Liver (tissue), 9 donors: ENCODE data around the gene GNAO1. TPM values are rescaled to one million over a fixed set of nuclear protein-coding genes. Genes with fewer than 3 reads are reported as not detected.

Source experiments
- DNase-seq: peaks from one replicate; pipeline ENCODE4 v3.0.0-alpha.2; 2017; ENCODE audit warnings: low spot score
- H3K27ac ChIP-seq, 2 donors: one replicate each; pipeline ENCODE4 v1.7.0; 2013; ENCODE audit warnings: inconsistent platforms in 2 of 2, low read length in 2 of 2, control low read depth in 1 of 2, low read depth in 1 of 2, mild to moderate bottlenecking in 1 of 2
- H3K27me3 ChIP-seq, 4 donors: one replicate each; pipeline versions ENCODE4 v1.6.1 to v1.7.0; 2013; ENCODE audit warnings: low read length in 3 of 4, inconsistent platforms in 1 of 4, mild to moderate bottlenecking in 1 of 4, moderate library complexity in 1 of 4; ENCODE audit not compliant: control insufficient read depth in 4 of 4, insufficient read depth in 4 of 4
- H3K36me3 ChIP-seq, 4 donors: one replicate each; pipeline versions ENCODE4 v1.6.1 to v1.7.0; 2013; ENCODE audit warnings: low read length in 3 of 4, mild to moderate bottlenecking in 3 of 4, low read depth in 1 of 4, moderate library complexity in 1 of 4; ENCODE audit not compliant: control insufficient read depth in 4 of 4, insufficient read depth in 3 of 4
- H3K4me1 ChIP-seq, 4 donors: one replicate each; pipeline versions ENCODE4 v1.6.1 to v1.7.0; 2013; ENCODE audit warnings: low read length in 3 of 4, mild to moderate bottlenecking in 3 of 4, moderate library complexity in 1 of 4; ENCODE audit not compliant: control insufficient read depth in 4 of 4, insufficient read depth in 4 of 4
- H3K4me3 ChIP-seq, 3 donors: one replicate each; pipeline versions ENCODE4 v1.6.1 to v1.7.0; 2013; ENCODE audit warnings: low read length in 3 of 3, control low read depth in 1 of 3, low read depth in 1 of 3, mild to moderate bottlenecking in 1 of 3
- H3K9ac ChIP-seq, 2 donors: one replicate each; pipeline ENCODE4 v1.7.0; 2013; ENCODE audit warnings: low read length in 2 of 2, mild to moderate bottlenecking in 2 of 2, moderate library complexity in 2 of 2, control low read depth in 1 of 2, low read depth in 1 of 2
- H3K9me3 ChIP-seq, 4 donors: one replicate each; pipeline versions ENCODE4 v1.6.1 to v1.7.0; 2013; ENCODE audit warnings: low read length in 3 of 4; ENCODE audit not compliant: control insufficient read depth in 4 of 4
- ATF3 ChIP-seq: IDR thresholded peaks from 2 replicates; pipeline ENCODE4 v1.6.1; 2016; ENCODE audit warnings: antibody characterized with exemption
- FOXA1 ChIP-seq: IDR thresholded peaks from 2 replicates; pipeline ENCODE4 v1.6.1; 2016; ENCODE audit warnings: antibody characterized with exemption
- HNF4A ChIP-seq, 2 donors: conservative IDR thresholded peaks; 2 replicates each; pipeline ENCODE4 v1.6.1; 2016; ENCODE audit warnings: antibody characterized with exemption in 2 of 2, mild to moderate bottlenecking in 2 of 2
- HNF4G ChIP-seq: IDR thresholded peaks from 2 replicates; pipeline ENCODE4 v1.6.1; 2016; ENCODE audit warnings: antibody characterized with exemption
- JUND ChIP-seq, 2 donors: IDR thresholded peaks; 2 replicates each; pipeline ENCODE4 v1.6.1; 2016; ENCODE audit warnings: antibody characterized with exemption in 2 of 2
- RAD21 ChIP-seq, 2 donors: IDR thresholded peaks; 2 replicates each; pipeline ENCODE4 v1.6.1; 2016; ENCODE audit warnings: antibody characterized with exemption in 2 of 2, mild to moderate bottlenecking in 2 of 2
- RXRA ChIP-seq, 2 donors: IDR thresholded peaks; 2 replicates each; pipeline ENCODE4 v1.6.1; 2017 to 2018; ENCODE audit warnings: antibody characterized with exemption in 2 of 2, mild to moderate bottlenecking in 1 of 2
- TAF1 ChIP-seq: conservative IDR thresholded peaks from 2 replicates; pipeline ENCODE4 v1.6.1; 2016; ENCODE audit warnings: antibody characterized with exemption, mild to moderate bottlenecking
- YY1 ChIP-seq: IDR thresholded peaks from 2 replicates; pipeline ENCODE4 v1.6.1; 2016; ENCODE audit warnings: antibody characterized with exemption, mild to moderate bottlenecking
- WGBS: extraction: QIAGEN DNeasy Blood & Tissue Kit; methylation state at CpG from one replicate; pipeline ENCODE4 v1.1.7; 2013; 5-methylcytosine and 5-hydroxymethylcytosine counted together
- polyA plus RNA-seq, 2 donors: library from polyadenylated mRNA; stranded (reverse) in 1 of 2; unstranded in 1 of 2; fragments of 200-250 nt in 1 of 2; fragments of >200 nt in 1 of 2; fragmentation: Nextera tagmentation in 1 of 2; extraction: Ambion mirVana in 1 of 2; gene quantifications; one replicate each; pipeline versions ENCODE4 v1.2.1 to v1.2.3, GENCODE V29; 2013 to 2015
- total RNA-seq, 2 donors: library from RNA; depleted of rRNA; stranded (reverse); fragments of >200 nt; gene quantifications; one replicate each; pipeline ENCODE4 v1.2.3, GENCODE V29; 2014
- TF ChIP-seq, protein P1 (sequence below): fragments of 150-350 bp; IDR thresholded peaks from 2 replicates; pipeline ENCODE4 v1.5.1; 2017; ENCODE audit warnings: improper control_type of control experiment, low read depth, low read length; ENCODE audit not compliant: missing input control
- TF ChIP-seq, protein P2 (sequence below): IDR thresholded peaks from 2 replicates; pipeline ENCODE4 v1.6.1; 2016; ENCODE audit warnings: antibody characterized with exemption, mild to moderate bottlenecking
- TF ChIP-seq, protein P3 (sequence below): IDR thresholded peaks from 2 replicates; pipeline ENCODE4 v1.6.1; 2016; ENCODE audit warnings: antibody characterized with exemption
- donor health status: healthy.
- donor health status: healthy.
- donor health status: healthy.
- donor health status: healthy.
- donor health status: healthy.

Gene GNAO1
- total and polyA plus RNA-seq, 4 donors = 0.61 to 15.1 (median 7.0) TPM

DNA sequence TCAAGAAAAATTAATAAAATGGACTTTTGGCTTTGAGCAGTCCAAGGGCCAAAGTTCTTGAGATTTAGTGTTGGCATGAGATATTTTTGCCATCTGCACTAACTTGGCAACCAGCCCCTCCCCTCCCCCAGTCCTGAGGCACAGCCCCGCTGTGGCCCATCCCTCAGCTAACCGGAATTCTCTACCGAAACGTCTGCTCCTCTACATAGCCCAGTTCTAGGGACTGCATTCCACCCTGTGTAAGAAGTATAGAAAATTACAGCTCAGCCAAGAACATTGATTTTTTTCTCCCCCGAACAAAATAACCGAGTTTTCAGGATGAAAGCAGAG, 136.6 kb downstream of the GNAO1 start:
- Histone ChIP-seq H3K9ac (no peak overlapping the region), H3K4me3 (no peak overlapping the region), H3K9me3 (no peaks in the 10 kb centered on the region), H3K27ac (no peak overlapping the region), H3K36me3 (peaks cover 0 to 2% (median 0%) of the 10 kb centered on the region in 4 donors), H3K4me1 (peaks cover 6 to 47% (median 25%) of the 10 kb centered on the region in 4 donors), H3K27me3 (no peaks in the 10 kb centered on the region)
- WGBS = 62% methylated on average over 6 of the region's 6 CpGs
- no peak for TF ChIP-seq RAD21 (IDR thresholded peaks at IDR 0.05)
- TF ChIP-seq, protein P1, sequence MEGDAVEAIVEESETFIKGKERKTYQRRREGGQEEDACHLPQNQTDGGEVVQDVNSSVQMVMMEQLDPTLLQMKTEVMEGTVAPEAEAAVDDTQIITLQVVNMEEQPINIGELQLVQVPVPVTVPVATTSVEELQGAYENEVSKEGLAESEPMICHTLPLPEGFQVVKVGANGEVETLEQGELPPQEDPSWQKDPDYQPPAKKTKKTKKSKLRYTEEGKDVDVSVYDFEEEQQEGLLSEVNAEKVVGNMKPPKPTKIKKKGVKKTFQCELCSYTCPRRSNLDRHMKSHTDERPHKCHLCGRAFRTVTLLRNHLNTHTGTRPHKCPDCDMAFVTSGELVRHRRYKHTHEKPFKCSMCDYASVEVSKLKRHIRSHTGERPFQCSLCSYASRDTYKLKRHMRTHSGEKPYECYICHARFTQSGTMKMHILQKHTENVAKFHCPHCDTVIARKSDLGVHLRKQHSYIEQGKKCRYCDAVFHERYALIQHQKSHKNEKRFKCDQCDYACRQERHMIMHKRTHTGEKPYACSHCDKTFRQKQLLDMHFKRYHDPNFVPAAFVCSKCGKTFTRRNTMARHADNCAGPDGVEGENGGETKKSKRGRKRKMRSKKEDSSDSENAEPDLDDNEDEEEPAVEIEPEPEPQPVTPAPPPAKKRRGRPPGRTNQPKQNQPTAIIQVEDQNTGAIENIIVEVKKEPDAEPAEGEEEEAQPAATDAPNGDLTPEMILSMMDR = no peak
- TF ChIP-seq, protein P2, sequence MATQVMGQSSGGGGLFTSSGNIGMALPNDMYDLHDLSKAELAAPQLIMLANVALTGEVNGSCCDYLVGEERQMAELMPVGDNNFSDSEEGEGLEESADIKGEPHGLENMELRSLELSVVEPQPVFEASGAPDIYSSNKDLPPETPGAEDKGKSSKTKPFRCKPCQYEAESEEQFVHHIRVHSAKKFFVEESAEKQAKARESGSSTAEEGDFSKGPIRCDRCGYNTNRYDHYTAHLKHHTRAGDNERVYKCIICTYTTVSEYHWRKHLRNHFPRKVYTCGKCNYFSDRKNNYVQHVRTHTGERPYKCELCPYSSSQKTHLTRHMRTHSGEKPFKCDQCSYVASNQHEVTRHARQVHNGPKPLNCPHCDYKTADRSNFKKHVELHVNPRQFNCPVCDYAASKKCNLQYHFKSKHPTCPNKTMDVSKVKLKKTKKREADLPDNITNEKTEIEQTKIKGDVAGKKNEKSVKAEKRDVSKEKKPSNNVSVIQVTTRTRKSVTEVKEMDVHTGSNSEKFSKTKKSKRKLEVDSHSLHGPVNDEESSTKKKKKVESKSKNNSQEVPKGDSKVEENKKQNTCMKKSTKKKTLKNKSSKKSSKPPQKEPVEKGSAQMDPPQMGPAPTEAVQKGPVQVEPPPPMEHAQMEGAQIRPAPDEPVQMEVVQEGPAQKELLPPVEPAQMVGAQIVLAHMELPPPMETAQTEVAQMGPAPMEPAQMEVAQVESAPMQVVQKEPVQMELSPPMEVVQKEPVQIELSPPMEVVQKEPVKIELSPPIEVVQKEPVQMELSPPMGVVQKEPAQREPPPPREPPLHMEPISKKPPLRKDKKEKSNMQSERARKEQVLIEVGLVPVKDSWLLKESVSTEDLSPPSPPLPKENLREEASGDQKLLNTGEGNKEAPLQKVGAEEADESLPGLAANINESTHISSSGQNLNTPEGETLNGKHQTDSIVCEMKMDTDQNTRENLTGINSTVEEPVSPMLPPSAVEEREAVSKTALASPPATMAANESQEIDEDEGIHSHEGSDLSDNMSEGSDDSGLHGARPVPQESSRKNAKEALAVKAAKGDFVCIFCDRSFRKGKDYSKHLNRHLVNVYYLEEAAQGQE = no peak
- peak; percentile 35 to 37 for TF ChIP-seq HNF4A (conservative IDR thresholded peaks at IDR 0.05)
- TF ChIP-seq FOXA1 = no peak
- TF ChIP-seq, protein P3, sequence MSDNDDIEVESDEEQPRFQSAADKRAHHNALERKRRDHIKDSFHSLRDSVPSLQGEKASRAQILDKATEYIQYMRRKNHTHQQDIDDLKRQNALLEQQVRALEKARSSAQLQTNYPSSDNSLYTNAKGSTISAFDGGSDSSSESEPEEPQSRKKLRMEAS = no peak
- no peak for TF ChIP-seq HNF4G
- DNase-seq = no peak

- H3K9me3 ChIP-seq = no peaks in the 10 kb centered on the region
- no peak overlapping the region for H3K27ac ChIP-seq
- 95% methylated on average over 22 of the region's 22 CpGs for WGBS
- TF ChIP-seq YY1 = no peak
- TF ChIP-seq, protein P3 = no peak
- no peak for TF ChIP-seq ATF3
- no peak for TF ChIP-seq TAF1
- TF ChIP-seq HNF4A (conservative IDR thresholded peaks at IDR 0.05) = no peak
- TF ChIP-seq JUND (IDR thresholded peaks at IDR 0.05) = no peak
- TF ChIP-seq FOXA1 = no peak
- no peak for TF ChIP-seq RXRA (IDR thresholded peaks at IDR 0.05)
- no peak for TF ChIP-seq RAD21 (IDR thresholded peaks at IDR 0.05)
- H3K4me3 ChIP-seq = no peak overlapping the region
- no peak overlapping the region for H3K9ac ChIP-seq
- H3K4me1 ChIP-seq = peaks cover 6 to 47% (median 25%) of the 10 kb centered on the region in 4 donors
- H3K36me3 ChIP-seq = peaks cover 0 to 2% (median under 1%) of the 10 kb centered on the region in 4 donors
- no peaks in the 10 kb centered on the region for H3K27me3 ChIP-seq
- DNase-seq = no peak
Measured at GRCh38 chr16:56328276-56329022, 137.2 kb downstream of the GNAO1 start.
